GM12875 (cell line): ENCODE results near the gene GFM1.

ENCODE experiments used
- H3K4me3 ChIP-seq: one replicate; pipeline ENCODE4 v1.5.1; 2011; ENCODE audit warnings: low read depth, low read length, control low read depth
- CTCF ChIP-seq: IDR thresholded peaks from 2 replicates; pipeline ENCODE4 v1.5.1; 2011; ENCODE audit warnings: low read depth, mild to moderate bottlenecking, control low read depth, inconsistent platforms, low read length, moderate library complexity, borderline replicate concordance; ENCODE audit not compliant: insufficient read depth

GFM1 gene

GRCh38 chr3:158711886-158712285, 67.6 kb downstream of the GFM1 start:
- TF ChIP-seq CTCF, result no peak
- no peak overlapping the region for H3K4me3 ChIP-seq

- TF ChIP-seq CTCF, result no peak
Measured at GRCh38 chr3:158712443-158712842, 68.1 kb downstream of the GFM1 start.

GRCh38 chr3:158713094-158713499, 68.8 kb downstream of the GFM1 start:
- TF ChIP-seq CTCF, result no peak
- H3K4me3 ChIP-seq, result no peak overlapping the region

More at GRCh38 chr3:158712443-158712842, 68.1 kb downstream of the GFM1 start:
- no peak overlapping the region for H3K4me3 ChIP-seq

- H3K4me3 ChIP-seq, result no peak overlapping the region
- TF ChIP-seq CTCF, result no peak
Measured at GRCh38 chr3:158717576-158717975, 73.2 kb downstream of the GFM1 start.

GRCh38 chr3:158718490-158719170, 74.3 kb downstream of the GFM1 start:
- no peak overlapping the region for H3K4me3 ChIP-seq
- TF ChIP-seq CTCF, result no peak

- TF ChIP-seq CTCF, result no peak
- H3K4me3 ChIP-seq, result no peak overlapping the region
Measured at GRCh38 chr3:158722108-158722507, 77.8 kb downstream of the GFM1 start.

- H3K4me3 ChIP-seq, result no peak overlapping the region
- no peak for TF ChIP-seq CTCF
Measured at GRCh38 chr3:158723991-158724390, 79.7 kb downstream of the GFM1 start.
